Thoracic aorta endothelial cell (primary cell): ENCODE data around the gene TMEM201. TPM values are rescaled to one million over a fixed set of nuclear protein-coding genes. Genes with fewer than 3 reads are reported as not detected.

Source experiments
- total RNA-seq: library from RNA; depleted of rRNA; stranded (reverse); fragments of >200 nt; gene quantifications from 2 replicates; pipeline ENCODE4 v1.2.3, GENCODE V29; 2012

Gene TMEM201, protein sequence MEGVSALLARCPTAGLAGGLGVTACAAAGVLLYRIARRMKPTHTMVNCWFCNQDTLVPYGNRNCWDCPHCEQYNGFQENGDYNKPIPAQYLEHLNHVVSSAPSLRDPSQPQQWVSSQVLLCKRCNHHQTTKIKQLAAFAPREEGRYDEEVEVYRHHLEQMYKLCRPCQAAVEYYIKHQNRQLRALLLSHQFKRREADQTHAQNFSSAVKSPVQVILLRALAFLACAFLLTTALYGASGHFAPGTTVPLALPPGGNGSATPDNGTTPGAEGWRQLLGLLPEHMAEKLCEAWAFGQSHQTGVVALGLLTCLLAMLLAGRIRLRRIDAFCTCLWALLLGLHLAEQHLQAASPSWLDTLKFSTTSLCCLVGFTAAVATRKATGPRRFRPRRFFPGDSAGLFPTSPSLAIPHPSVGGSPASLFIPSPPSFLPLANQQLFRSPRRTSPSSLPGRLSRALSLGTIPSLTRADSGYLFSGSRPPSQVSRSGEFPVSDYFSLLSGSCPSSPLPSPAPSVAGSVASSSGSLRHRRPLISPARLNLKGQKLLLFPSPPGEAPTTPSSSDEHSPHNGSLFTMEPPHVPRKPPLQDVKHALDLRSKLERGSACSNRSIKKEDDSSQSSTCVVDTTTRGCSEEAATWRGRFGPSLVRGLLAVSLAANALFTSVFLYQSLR
- total RNA-seq = 10.1 and 14.3 TPM in 2 replicates

DNA sequence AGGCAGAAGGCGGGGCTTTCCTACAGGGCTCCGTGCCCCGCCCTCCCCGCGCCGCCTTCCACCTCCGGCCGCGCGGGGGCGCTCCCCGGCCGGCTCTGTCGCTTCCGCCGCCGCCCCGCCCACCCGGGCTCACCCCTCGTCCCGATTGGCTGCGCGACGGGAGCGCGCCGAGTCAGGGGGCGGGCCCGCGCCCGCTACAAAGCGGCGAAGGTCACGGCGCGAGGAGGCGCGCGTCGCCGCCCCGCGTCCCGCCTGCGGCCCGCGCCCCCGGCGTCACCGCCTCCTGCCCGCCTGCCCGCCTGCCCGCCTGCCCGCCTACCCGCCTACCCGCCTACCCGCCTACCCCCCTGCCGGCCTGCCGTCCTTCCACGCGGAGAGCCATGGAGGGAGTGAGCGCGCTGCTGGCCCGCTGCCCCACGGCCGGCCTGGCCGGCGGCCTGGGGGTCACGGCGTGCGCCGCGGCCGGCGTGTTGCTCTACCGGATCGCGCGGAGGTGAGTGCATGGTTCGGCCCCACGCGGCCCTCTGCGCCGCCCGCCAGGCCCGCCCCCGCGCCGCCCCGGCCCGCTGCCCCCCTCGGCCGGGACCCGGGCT is at the start of gene TMEM201:
Gene TMEM201, plus strand, starts transcription at position 361 of the 593 bp plus-strand sequence. Its CDS starts 20 bp downstream, at position 381.

DNA sequence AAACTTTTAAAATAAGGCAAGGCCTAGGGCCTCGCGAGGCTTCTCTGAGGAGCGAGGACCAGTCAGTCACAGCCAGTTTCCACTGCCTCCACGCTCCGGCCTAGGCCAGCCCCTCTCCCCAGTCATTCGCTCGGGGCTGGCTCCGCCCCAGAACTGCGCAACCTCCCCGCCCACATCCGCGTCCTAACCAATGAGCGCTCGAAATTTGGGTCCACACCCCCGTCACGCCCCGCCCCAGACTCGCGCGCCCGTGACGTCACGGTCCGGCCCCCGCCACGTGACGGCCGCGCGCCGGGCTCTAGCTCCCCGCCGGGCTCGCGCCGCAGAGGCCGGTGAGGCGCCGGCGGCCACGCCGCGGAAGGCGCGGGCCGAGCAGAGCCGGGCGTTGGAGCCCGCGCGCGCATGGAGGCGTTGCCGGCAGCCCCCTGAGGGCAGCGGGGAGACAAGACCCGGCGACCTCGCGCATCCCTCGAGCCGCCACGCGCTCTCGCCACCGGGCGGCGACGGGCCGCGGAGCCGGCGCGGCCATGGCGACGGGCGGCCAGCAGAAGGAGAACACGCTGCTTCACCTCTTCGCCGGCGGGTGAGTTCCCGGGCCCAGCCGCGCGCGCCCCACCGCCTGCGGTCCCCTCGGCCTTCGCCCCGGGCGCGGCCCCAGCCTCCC is 49.4 kb upstream of the TMEM201 start, which contains the start of gene SLC25A33:
Gene SLC25A33, plus strand, starts transcription at position 301 of the 664 bp plus-strand sequence. Its CDS starts 227 bp downstream, at position 528.

DNA sequence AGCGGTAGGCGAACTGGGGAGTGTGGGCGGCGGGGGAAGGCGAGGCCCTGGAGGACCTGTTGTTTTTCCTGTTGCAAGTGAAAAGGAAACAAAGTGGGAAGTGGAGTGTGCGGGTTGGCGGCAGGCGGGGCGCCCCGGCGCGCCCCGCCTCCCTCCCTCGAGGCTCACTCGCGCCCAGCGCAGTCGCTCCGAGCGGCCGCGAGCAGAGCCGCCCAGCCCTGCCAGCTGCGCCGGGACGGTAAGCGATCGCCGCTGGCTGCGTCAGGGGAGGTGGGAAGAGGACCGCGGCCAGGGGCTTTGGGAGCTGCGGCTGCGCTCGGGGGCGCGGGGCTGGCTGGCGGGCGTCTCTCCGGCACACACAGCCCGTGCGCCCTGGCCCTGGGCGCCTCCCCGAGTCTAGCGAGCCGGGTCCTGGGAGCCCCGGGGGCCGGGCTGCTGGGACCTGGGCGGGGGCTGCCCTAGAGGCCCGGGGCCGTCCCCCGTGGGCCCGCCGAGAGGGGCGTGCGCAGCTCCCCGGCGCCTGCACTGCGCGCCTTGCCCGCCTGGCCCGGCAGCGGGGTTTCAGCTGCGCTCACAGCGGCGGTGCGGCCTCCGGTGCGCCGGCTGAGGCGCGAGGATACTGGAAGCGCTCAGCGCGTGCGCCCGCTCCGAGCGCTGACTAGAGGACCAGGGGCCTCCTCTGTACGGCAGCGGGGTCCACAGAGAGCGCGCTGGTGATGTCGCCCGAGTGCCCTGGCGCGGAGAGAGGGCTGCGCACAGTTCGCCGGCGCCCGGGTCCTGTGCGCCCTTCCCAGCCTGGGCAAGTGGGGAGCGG is 63.1 kb downstream of the TMEM201 start, which contains the start of gene PIK3CD:
Gene PIK3CD, plus strand, starts transcription at position 167 of the 814 bp plus-strand sequence. CDS start 58,725 bp downstream, outside the sequence.

Other genes with a start within 250 kb of the TMEM201 start
- 7.4 and 8.2 TPM in 2 replicates for gene SLC25A33, start 49.4 kb upstream of the TMEM201 start, total RNA-seq
- 6.3 and 6.7 TPM in 2 replicates for gene PIK3CD, start 62.8 kb downstream of the TMEM201 start, total RNA-seq
- 76.5 and 82.9 TPM in 2 replicates for gene CLSTN1, start 235.1 kb downstream of the TMEM201 start, total RNA-seq